HCT116 (cell line): Measurements from ENCODE around the gene PRRC2C. TPM values are rescaled to one million over a fixed set of nuclear protein-coding genes. Genes with fewer than 3 reads are reported as not detected.

Experiments
- ATAC-seq: fragments of 200-7000 bp; cut with Tn5 transposase; 2 replicates; pipeline ENCODE4 v1.9.1; 2020; ENCODE audit warnings: mild to moderate bottlenecking, moderate library complexity
- BruUV-seq: library from RNA; stranded (reverse); fragments of 400-500 nt; replicated peaks from 2 replicates; lab custom pipeline; 2021; lab: Mats Ljungman, UMichigan
- CTCF ChIA-PET: fragments of 300-600 bp; sonication (Branson Sonifier 250); formaldehyde crosslinking; loops from one replicate; lab custom pipeline; 2021; ENCODE audit warnings: antibody characterized with exemption; lab: Charles Lee
- POLR2A ChIA-PET: fragments of 300-600, 350-600 bp; sonication (Branson Sonifier 250); formaldehyde crosslinking; loops from one replicate; lab custom pipeline; 2021; ENCODE audit warnings: antibody characterized with exemption; lab: Charles Lee
- RAD21 ChIA-PET, 2 experiments: fragments of 300-600 bp; sonication (Branson Sonifier 250); formaldehyde crosslinking; loops; one replicate each; lab custom pipeline; 2023; ENCODE audit warnings: low total read pairs in 2 of 2; ENCODE audit not compliant: uncharacterized antibody in 2 of 2, unreplicated experiment in 2 of 2, low non-redundant PET in 1 of 2; lab: Charles Lee
- DNase-seq: peaks from one replicate; pipeline ENCODE4 v3.0.0-alpha.2; 2010; ENCODE audit warnings: low read depth, low spot score
- H2AFZ ChIP-seq: fragments of 200-600 bp; shearing (Covaris generic), sonication (generic); 2 replicates; pipeline ENCODE4 v1.6.1; 2017; ENCODE audit warnings: low read depth, mixed run types, mixed read lengths, antibody characterized with exemption, low read length; ENCODE audit not compliant: poor library complexity, severe bottlenecking
- H3K27ac ChIP-seq: 2 replicates; pipeline ENCODE4 v1.5.1; 2012; ENCODE audit warnings: low read depth, low read length
- H3K27me3 ChIP-seq: fragments of 200-600 bp; sonication (generic); 2 replicates; pipeline ENCODE4 v1.6.1; 2016; ENCODE audit warnings: mixed run types, low read length, mixed read lengths; ENCODE audit not compliant: insufficient read depth
- H3K36me3 ChIP-seq, 2 experiments: fragments of 200-500 bp in 1 of 2; fragments of 200-600 bp in 1 of 2; sonication (Bioruptor generic) in 1 of 2; sonication (generic) in 1 of 2; 2 replicates each; pipeline versions ENCODE4 v1.5.1 to v1.6.1; 2014 to 2016; ENCODE audit warnings: low read length in 2 of 2, inconsistent platforms in 1 of 2, mixed read lengths in 1 of 2, mixed run types in 1 of 2; ENCODE audit not compliant: insufficient read depth in 2 of 2, control insufficient read depth in 1 of 2
- H3K4me1 ChIP-seq, 2 experiments: fragments of 200-600 bp in 1 of 2; sonication (generic) in 1 of 2; 2 replicates each; pipeline versions ENCODE4 v1.5.1 to v1.6.1; 2012 to 2017; ENCODE audit warnings: low read length in 2 of 2, inconsistent platforms in 1 of 2, mild to moderate bottlenecking in 1 of 2, mixed read lengths in 1 of 2, mixed run types in 1 of 2, moderate library complexity in 1 of 2; ENCODE audit not compliant: insufficient read depth in 2 of 2, control insufficient read depth in 1 of 2
- H3K4me2 ChIP-seq: fragments of 200-600 bp; sonication (generic); 2 replicates; pipeline ENCODE4 v1.6.1; 2017; ENCODE audit warnings: mixed run types, low read length, mixed read lengths
- H3K4me3 ChIP-seq, 2 experiments: fragments of 200-600 bp in 1 of 2; sonication (generic) in 1 of 2; replicated peaks in 1 of 2; 2 replicates each; pipeline ENCODE4 v1.5.1; 2011 to 2016; ENCODE audit warnings: low read length in 2 of 2, control low read depth in 1 of 2, low read depth in 1 of 2, mild to moderate bottlenecking in 1 of 2, mixed read lengths in 1 of 2, mixed run types in 1 of 2
- H3K79me2 ChIP-seq: fragments of 200-600 bp; sonication (generic); 2 replicates; pipeline ENCODE4 v1.6.1; 2017; ENCODE audit warnings: mild to moderate bottlenecking, mixed run types, low read length, moderate library complexity, mixed read lengths; ENCODE audit not compliant: insufficient read depth
- H3K9ac ChIP-seq: fragments of 200-600 bp; sonication (generic); 2 replicates; pipeline ENCODE4 v1.6.1; 2016; ENCODE audit warnings: low read length, mixed read lengths
- H3K9me2 ChIP-seq: fragments of 200-600 bp; sonication (generic), shearing (Covaris generic); 2 replicates; pipeline ENCODE4 v1.6.1; 2017; ENCODE audit warnings: mixed run types, mild to moderate bottlenecking, moderate library complexity; ENCODE audit not compliant: insufficient read depth
- H3K9me3 ChIP-seq, 2 experiments: fragments of 200-500 bp in 1 of 2; fragments of 200-600 bp in 1 of 2; sonication (Bioruptor generic) in 1 of 2; sonication (generic) in 1 of 2; 2 replicates each; pipeline ENCODE4 v1.6.1; 2014 to 2017; ENCODE audit warnings: low read length in 2 of 2, mixed read lengths in 2 of 2, inconsistent platforms in 1 of 2, low read depth in 1 of 2, mild to moderate bottlenecking in 1 of 2, mixed run types in 1 of 2, moderate library complexity in 1 of 2; ENCODE audit not compliant: control insufficient read depth in 1 of 2, insufficient read depth in 1 of 2
- H4K20me1 ChIP-seq: fragments of 200-600 bp; sonication (generic), shearing (Covaris generic); 2 replicates; pipeline ENCODE4 v1.6.1; 2017; ENCODE audit warnings: mixed run types, mild to moderate bottlenecking, moderate library complexity; ENCODE audit not compliant: insufficient read depth
- ATF3 ChIP-seq: IDR thresholded peaks from 2 replicates; pipeline ENCODE4 v1.6.1; 2012
- CBX3 ChIP-seq: IDR thresholded peaks from 2 replicates; pipeline ENCODE4 v1.6.1; 2012; ENCODE audit warnings: low read depth
- CEBPB ChIP-seq: IDR thresholded peaks from 2 replicates; pipeline ENCODE4 v1.6.1; 2012; ENCODE audit warnings: low read depth
- EGR1 ChIP-seq: IDR thresholded peaks from 2 replicates; pipeline ENCODE4 v1.6.1; 2012; ENCODE audit warnings: low read depth
- EZH2 ChIP-seq: fragments of 200-600 bp; sonication (generic); IDR thresholded peaks from 2 replicates; pipeline ENCODE4 v1.6.1; 2017; ENCODE audit warnings: antibody characterized with exemption, mixed run types
- FOSL1 ChIP-seq: IDR thresholded peaks from 2 replicates; pipeline ENCODE4 v1.6.1; 2012; ENCODE audit warnings: low read depth
- YY1 ChIP-seq: IDR thresholded peaks from 2 replicates; pipeline ENCODE4 v1.6.1; 2011; ENCODE audit warnings: low read length, low read depth, moderate library complexity, mild to moderate bottlenecking; ENCODE audit not compliant: insufficient replicate concordance; ENCODE audit errors: extremely low read depth
- ZNF274 ChIP-seq: fragments of 200-500 bp; sonication (Bioruptor generic); IDR thresholded peaks from 2 replicates; pipeline ENCODE4 v1.6.1; 2014; ENCODE audit warnings: mild to moderate bottlenecking, low read depth, low read length, inconsistent platforms
- intact Hi-C: fragments of 100-400 bp; cut with micrococcal nuclease; formaldehyde crosslinking; loops from 2 replicates; pipeline ENCODE4 v1.10.0; 2022
- total RNA-seq: library from RNA; stranded (reverse); gene quantifications from one replicate; pipeline ENCODE4 v1.2.1, GENCODE V29; 2021; ENCODE audit not compliant: unreplicated experiment
- TF ChIP-seq, protein P1 (sequence below), 3 experiments: fragments of 200-600 bp in 1 of 3; sonication (generic) in 1 of 3; IDR thresholded peaks in 2 of 3; conservative IDR thresholded peaks in 1 of 3; 2 replicates each; pipeline ENCODE4 v1.5.1; 2012 to 2017; ENCODE audit warnings: low read depth in 2 of 3, low read length in 2 of 3, antibody characterized with exemption in 1 of 3, borderline replicate concordance in 1 of 3, control low read depth in 1 of 3, mild to moderate bottlenecking in 1 of 3, mixed read lengths in 1 of 3, mixed run types in 1 of 3, moderate library complexity in 1 of 3; ENCODE audit not compliant: insufficient read depth in 1 of 3

Gene PRRC2C
- total RNA-seq, 1 experiment from 2014 or later: 154 TPM

- no peak overlapping the region for H3K4me2 ChIP-seq
- no peak for ATAC-seq
- peaks cover 100% of the 10 kb centered on the region for H3K79me2 ChIP-seq
- ChIA-PET RAD21 (no interaction called here), CTCF (no interaction called here), POLR2A (interaction anchor here (1.1 kb wide), 1 partner anchor 15 kb away, joined by 4 read pairs; the partner anchor contains the start of gene PRRC2C)
- H3K36me3 ChIP-seq: 0 out of 4 replicates have a peak, but pooled peaks cover 0 to 3% of the 10 kb centered on the region in 2 experiments
- no peaks in the 10 kb centered on the region for H3K9me2 ChIP-seq
- H2AFZ ChIP-seq: no peak overlapping the region
- BruUV-seq: no TSS peak
- no peak overlapping the region for H3K9ac ChIP-seq
- no peaks in the 10 kb centered on the region for H3K27me3 ChIP-seq
- no peak overlapping the region for H3K4me3 ChIP-seq
- no peak for DNase-seq
- H3K9me3 ChIP-seq: no peaks in the 10 kb centered on the region
- peaks cover 48% of the 10 kb centered on the region for H4K20me1 ChIP-seq
- H3K27ac ChIP-seq: no peak overlapping the region
- H3K4me1 ChIP-seq: no peaks in the 10 kb centered on the region
- intact Hi-C loops: no loop called here
- no peak for TF ChIP-seq ZNF274
- no peak for TF ChIP-seq CEBPB
- no peak for TF ChIP-seq FOSL1
- TF ChIP-seq EGR1: no peak
- no peak for TF ChIP-seq YY1
- TF ChIP-seq ATF3: no peak
- no peak for TF ChIP-seq EZH2
- TF ChIP-seq CBX3: no peak
- TF ChIP-seq, protein P1, sequence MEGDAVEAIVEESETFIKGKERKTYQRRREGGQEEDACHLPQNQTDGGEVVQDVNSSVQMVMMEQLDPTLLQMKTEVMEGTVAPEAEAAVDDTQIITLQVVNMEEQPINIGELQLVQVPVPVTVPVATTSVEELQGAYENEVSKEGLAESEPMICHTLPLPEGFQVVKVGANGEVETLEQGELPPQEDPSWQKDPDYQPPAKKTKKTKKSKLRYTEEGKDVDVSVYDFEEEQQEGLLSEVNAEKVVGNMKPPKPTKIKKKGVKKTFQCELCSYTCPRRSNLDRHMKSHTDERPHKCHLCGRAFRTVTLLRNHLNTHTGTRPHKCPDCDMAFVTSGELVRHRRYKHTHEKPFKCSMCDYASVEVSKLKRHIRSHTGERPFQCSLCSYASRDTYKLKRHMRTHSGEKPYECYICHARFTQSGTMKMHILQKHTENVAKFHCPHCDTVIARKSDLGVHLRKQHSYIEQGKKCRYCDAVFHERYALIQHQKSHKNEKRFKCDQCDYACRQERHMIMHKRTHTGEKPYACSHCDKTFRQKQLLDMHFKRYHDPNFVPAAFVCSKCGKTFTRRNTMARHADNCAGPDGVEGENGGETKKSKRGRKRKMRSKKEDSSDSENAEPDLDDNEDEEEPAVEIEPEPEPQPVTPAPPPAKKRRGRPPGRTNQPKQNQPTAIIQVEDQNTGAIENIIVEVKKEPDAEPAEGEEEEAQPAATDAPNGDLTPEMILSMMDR (IDR thresholded peaks at IDR 0.05 in 2 of 3, conservative IDR thresholded peaks at IDR 0.05 in 1 of 3; ENCODE audit: borderline replicate concordance in 1 of 3, insufficient read depth in 1 of 3, low read depth in 2 of 3, low read length in 2 of 3): no peak
Measured at GRCh38 chr1:171500304-171500703, 15.0 kb downstream of the PRRC2C start.
